ENCODE results near the gene SCAMP4.

The SCAMP4 gene

DNA sequence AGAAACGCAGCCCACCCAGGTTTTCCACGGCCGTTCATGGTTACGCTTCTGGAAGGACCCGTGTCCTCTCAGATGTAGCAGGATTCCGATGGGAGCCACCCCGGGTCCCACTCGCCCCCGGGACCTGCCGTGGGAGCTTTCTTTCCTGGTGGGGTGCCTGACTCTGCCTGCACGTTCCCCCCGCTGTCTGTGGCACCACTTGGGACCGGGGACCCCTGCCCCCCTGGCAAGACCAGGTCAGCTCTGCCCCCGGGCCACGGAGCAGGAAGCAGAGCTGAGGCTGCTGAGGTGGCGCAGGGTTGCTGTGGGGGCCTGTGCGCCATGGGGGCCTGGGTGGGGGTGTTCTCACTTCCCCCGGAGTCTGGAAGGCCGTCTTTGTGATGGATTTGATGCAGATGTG, 47.8 kb downstream of the SCAMP4 start:
- ATAC-seq, result no peak
- TF ChIP-seq ESRRG (CRISPR knock-in tag; IDR thresholded peaks at IDR 0.05), result no peak
- TF ChIP-seq ZC3H10 (CRISPR knock-in tag; IDR thresholded peaks at IDR 0.05), result no peak

DNA sequence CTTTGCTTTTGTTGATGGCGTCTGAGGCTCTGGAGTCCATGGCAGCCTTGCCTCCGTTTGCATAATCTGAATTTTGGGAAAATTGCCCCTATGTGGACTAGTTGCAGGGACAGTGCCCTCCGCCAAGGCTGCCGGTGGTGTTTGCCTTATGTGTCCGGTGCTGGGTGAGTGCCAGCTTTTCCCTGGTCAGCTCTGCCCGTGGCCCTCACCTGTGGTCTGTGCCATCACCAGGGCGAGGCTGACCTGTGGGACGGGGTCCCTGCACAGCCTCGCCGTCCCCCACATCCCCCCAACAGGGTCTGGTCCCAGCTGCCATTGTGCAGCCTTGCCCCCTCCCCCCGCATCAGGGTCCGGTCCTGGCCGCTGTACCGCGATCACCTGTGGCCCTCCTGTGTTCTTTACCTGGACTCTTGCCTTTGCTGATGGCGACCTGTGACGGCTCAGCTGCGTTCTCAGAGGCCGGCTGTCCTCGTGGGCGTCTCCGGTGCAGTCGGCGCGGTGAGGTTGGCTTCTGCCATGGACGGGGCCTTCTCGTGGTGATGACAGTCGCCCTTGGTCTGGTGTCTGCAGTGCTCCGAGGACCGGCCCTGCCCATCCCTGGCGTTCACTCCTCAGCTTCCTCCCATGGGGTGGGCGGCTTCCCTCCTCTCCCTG, 48.4 kb downstream of the SCAMP4 start:
- no peak for ATAC-seq
- TF ChIP-seq TCF4 (CRISPR knock-in tag; IDR thresholded peaks at IDR 0.05; ENCODE audit: borderline replicate concordance) (no peak), PPARA (CRISPR knock-in tag; IDR thresholded peaks at IDR 0.05; ENCODE audit: borderline replicate concordance) (no peak), CREB5 (CRISPR knock-in tag; IDR thresholded peaks at IDR 0.05; ENCODE audit: low read depth) (no peak), CSDC2 (CRISPR knock-in tag; IDR thresholded peaks at IDR 0.05) (no peak), ZNF565 (CRISPR knock-in tag; conservative IDR thresholded peaks at IDR 0.05; ENCODE audit: low read depth) (no peak), GLIS3 (CRISPR knock-in tag; IDR thresholded peaks at IDR 0.05) (no peak), ISL1 (CRISPR knock-in tag; IDR thresholded peaks at IDR 0.05) (no peak), ESRRG (CRISPR knock-in tag; IDR thresholded peaks at IDR 0.05) (no peak), ARNTL (CRISPR knock-in tag; IDR thresholded peaks at IDR 0.05; ENCODE audit: borderline replicate concordance, low read depth) (no peak), ZC3H10 (CRISPR knock-in tag; IDR thresholded peaks at IDR 0.05) (no peak), PATZ1 (CRISPR knock-in tag; IDR thresholded peaks at IDR 0.05; ENCODE audit: borderline replicate concordance) (no peak), TSHZ2 (CRISPR knock-in tag; IDR thresholded peaks at IDR 0.05) (no peak), BACH2 (CRISPR knock-in tag; IDR thresholded peaks at IDR 0.05; ENCODE audit: borderline replicate concordance) (no peak), CSRNP3 (CRISPR knock-in tag; IDR thresholded peaks at IDR 0.05) (no peak), ZNF8 (CRISPR knock-in tag; IDR thresholded peaks at IDR 0.05) (no peak)

DNA sequence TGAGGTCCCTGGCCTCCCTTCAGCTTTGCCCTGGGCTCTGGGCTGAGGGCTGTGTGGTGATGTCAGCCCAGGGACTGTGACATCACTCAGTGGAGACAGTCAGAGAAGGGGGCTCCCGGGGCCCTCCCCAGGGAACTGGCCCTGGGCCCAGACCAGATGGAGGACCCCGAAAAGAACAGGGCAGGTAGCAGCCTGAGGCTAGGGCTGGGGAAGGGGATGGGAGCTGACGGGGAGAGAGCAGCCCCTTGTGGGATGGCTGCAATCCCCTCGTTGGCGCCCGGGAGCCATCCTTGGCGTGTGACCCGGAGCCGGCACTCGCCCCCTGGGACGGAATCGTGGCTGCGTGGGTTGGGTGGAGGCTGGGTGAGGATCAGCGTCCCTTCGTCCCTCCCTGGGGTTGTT, 49.3 kb downstream of the SCAMP4 start:
- no peak for ATAC-seq
- TF ChIP-seq GLIS3 (CRISPR knock-in tag; IDR thresholded peaks at IDR 0.05), result no peak
- TF ChIP-seq ZC3H10 (CRISPR knock-in tag; IDR thresholded peaks at IDR 0.05), result no peak
- TF ChIP-seq PATZ1 (CRISPR knock-in tag; IDR thresholded peaks at IDR 0.05; ENCODE audit: borderline replicate concordance), result no peak
- no peak for TF ChIP-seq CREB5 (CRISPR knock-in tag; IDR thresholded peaks at IDR 0.05; ENCODE audit: low read depth)
- TF ChIP-seq ESRRG (CRISPR knock-in tag; IDR thresholded peaks at IDR 0.05), result no peak
- no peak for TF ChIP-seq OSR1 (CRISPR knock-in tag; IDR thresholded peaks at IDR 0.05)
- TF ChIP-seq ZNF8 (CRISPR knock-in tag; IDR thresholded peaks at IDR 0.05), result no peak
- no peak for TF ChIP-seq CSDC2 (CRISPR knock-in tag; IDR thresholded peaks at IDR 0.05)
- no peak for TF ChIP-seq ARNTL (CRISPR knock-in tag; IDR thresholded peaks at IDR 0.05; ENCODE audit: borderline replicate concordance, low read depth)
- no peak for TF ChIP-seq TOX (CRISPR knock-in tag; IDR thresholded peaks at IDR 0.05; ENCODE audit: borderline replicate concordance)
- no peak for TF ChIP-seq SNAI2 (CRISPR knock-in tag; IDR thresholded peaks at IDR 0.05)
- no peak for TF ChIP-seq ISL1 (CRISPR knock-in tag; IDR thresholded peaks at IDR 0.05)
- no peak for TF ChIP-seq CSRNP3 (CRISPR knock-in tag; IDR thresholded peaks at IDR 0.05)
- TF ChIP-seq ZNF565 (CRISPR knock-in tag; conservative IDR thresholded peaks at IDR 0.05; ENCODE audit: low read depth), result no peak
- no peak for TF ChIP-seq ZFP30 (CRISPR knock-in tag; IDR thresholded peaks at IDR 0.05)
